GM12878 (cell line): ENCODE results near the gene PDCD10. TPM values are rescaled to one million over a fixed set of nuclear protein-coding genes. Genes with fewer than 3 reads are reported as not detected.

Experiments
- HDAC2 ChIP-seq: fragments of 200-600 bp; sonication (generic); IDR thresholded peaks from 2 replicates; pipeline ENCODE4 v1.6.1; 2017
- NFYB ChIP-seq: IDR thresholded peaks from 2 replicates; pipeline ENCODE4 v1.6.1; 2011; ENCODE audit warnings: low read depth, mild to moderate bottlenecking, low read length, improper control_type of control experiment, moderate library complexity; ENCODE audit not compliant: insufficient read depth
- SUPT20H ChIP-seq: IDR thresholded peaks from 2 replicates; pipeline ENCODE4 v1.6.1; 2011; ENCODE audit warnings: low read depth, mild to moderate bottlenecking, low read length, moderate library complexity, borderline replicate concordance; ENCODE audit not compliant: control insufficient read depth
- SUZ12 ChIP-seq: fragments of 200-600 bp; sonication (generic); IDR thresholded peaks from one replicate; pipeline ENCODE4 v1.6.1; 2018; ENCODE audit warnings: antibody characterized with exemption, mild to moderate bottlenecking; ENCODE audit not compliant: unreplicated experiment
- TCF3 ChIP-seq: IDR thresholded peaks from 2 replicates; pipeline ENCODE4 v1.6.1; 2012; ENCODE audit warnings: low read depth, mild to moderate bottlenecking, low read length, borderline replicate concordance; ENCODE audit not compliant: insufficient read depth
- WRNIP1 ChIP-seq: IDR thresholded peaks from 2 replicates; pipeline ENCODE4 v1.6.1; 2011; ENCODE audit warnings: low read depth, low read length, improper control_type of control experiment, borderline replicate concordance
- polyA plus RNA-seq, 11 experiments: library from polyadenylated mRNA; depleted of rRNA in 4 of 11; unstranded in 6 of 11; stranded (reverse) in 5 of 11; fragments of >200 nt; fragmentation: Nextera tagmentation in 4 of 11; fragmentation: Illumina TruSeq in 1 of 11; extraction: Ambion mirVana in 4 of 11; extraction: Trizol in 1 of 11; gene quantifications; 1 replicate in 1 of 11; 2 replicates in 10 of 11; pipeline versions ENCODE4 v1.2.1 to v1.2.3, GENCODE V29; 2011 to 2016; ENCODE audit warnings: inconsistent platforms in 2 of 11, missing spikeins in 2 of 11, low read depth in 1 of 11
- total RNA-seq, 4 experiments: library from RNA; depleted of rRNA in 3 of 4; stranded (reverse); fragments of >200 nt in 3 of 4; fragmentation: Illumina TruSeq in 1 of 4; extraction: Trizol in 1 of 4; gene quantifications; 2 replicates each; pipeline versions ENCODE4 v1.2.1 to v1.2.3, GENCODE V29; 2013 to 2021
- TF ChIP-seq, protein P1 (sequence below), 3 experiments: IDR thresholded peaks in 2 of 3; conservative IDR thresholded peaks in 1 of 3; 2 replicates each; pipeline ENCODE4 v1.5.1; 2011; ENCODE audit warnings: low read depth in 3 of 3, low read length in 3 of 3, mild to moderate bottlenecking in 3 of 3, control low read depth in 2 of 3, moderate library complexity in 2 of 3, inconsistent platforms in 1 of 3, mixed read lengths in 1 of 3; ENCODE audit not compliant: control insufficient read depth in 2 of 3, insufficient read depth in 1 of 3; ENCODE audit errors: extremely low read depth in 1 of 3
- TF ChIP-seq, protein P2 (sequence below): fragments of 450-650 bp; IDR thresholded peaks from 2 replicates; pipeline ENCODE4 v1.6.1; 2017; ENCODE audit warnings: mild to moderate bottlenecking, low read depth, inconsistent platforms; ENCODE audit not compliant: poor library complexity, severe bottlenecking
- TF ChIP-seq, protein P3 (sequence below): IDR thresholded peaks from 2 replicates; pipeline ENCODE4 v1.6.1; 2012; ENCODE audit warnings: improper control_type of control experiment, low read depth, low read length; ENCODE audit not compliant: insufficient replicate concordance
- TF ChIP-seq, protein P4 (sequence below): fragments of 150-350 bp; IDR thresholded peaks from 2 replicates; pipeline ENCODE4 v1.6.1; 2014; ENCODE audit warnings: mild to moderate bottlenecking, low read depth, low read length
- TF ChIP-seq, protein P5 (sequence below): fragments of 450-650 bp; formaldehyde crosslinking; IDR thresholded peaks from 2 replicates; pipeline ENCODE4 v1.5.0; 2022; ENCODE audit warnings: mild to moderate bottlenecking, missing genetic modification characterization
- TF ChIP-seq, protein P6 (sequence below): IDR thresholded peaks from 2 replicates; pipeline ENCODE4 v1.6.1; 2011; ENCODE audit warnings: borderline replicate concordance, low read depth, mild to moderate bottlenecking, moderate library complexity, low read length; ENCODE audit not compliant: insufficient read depth, poor library complexity, severe bottlenecking

PDCD10 gene
- total and polyA plus RNA-seq, 10 of the 15 experiments (the other 5 are each of a cell fraction or from before 2014, with no cell fraction given): 64.1 to 247 (median 125) TPM

DNA sequence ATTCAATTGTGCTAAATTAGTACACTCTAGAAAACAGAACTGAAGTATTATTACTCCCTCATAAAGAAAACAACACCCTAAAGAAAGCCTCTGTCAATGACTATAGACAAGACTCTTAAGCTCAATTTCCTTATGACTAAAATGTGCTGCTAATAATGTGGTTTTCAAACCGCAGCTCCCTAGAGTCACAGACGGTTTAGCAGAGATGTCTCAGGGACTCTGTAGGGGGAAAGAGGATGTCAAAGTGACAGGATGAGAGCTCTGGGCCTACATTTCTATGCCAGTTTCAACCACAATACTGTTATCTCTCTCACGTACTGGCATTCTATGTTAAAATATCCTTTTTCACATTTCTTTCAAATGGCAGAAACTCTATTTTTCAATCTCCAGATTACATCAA is 43.3 kb downstream of the PDCD10 start (continued):
- TF ChIP-seq, protein P1, sequence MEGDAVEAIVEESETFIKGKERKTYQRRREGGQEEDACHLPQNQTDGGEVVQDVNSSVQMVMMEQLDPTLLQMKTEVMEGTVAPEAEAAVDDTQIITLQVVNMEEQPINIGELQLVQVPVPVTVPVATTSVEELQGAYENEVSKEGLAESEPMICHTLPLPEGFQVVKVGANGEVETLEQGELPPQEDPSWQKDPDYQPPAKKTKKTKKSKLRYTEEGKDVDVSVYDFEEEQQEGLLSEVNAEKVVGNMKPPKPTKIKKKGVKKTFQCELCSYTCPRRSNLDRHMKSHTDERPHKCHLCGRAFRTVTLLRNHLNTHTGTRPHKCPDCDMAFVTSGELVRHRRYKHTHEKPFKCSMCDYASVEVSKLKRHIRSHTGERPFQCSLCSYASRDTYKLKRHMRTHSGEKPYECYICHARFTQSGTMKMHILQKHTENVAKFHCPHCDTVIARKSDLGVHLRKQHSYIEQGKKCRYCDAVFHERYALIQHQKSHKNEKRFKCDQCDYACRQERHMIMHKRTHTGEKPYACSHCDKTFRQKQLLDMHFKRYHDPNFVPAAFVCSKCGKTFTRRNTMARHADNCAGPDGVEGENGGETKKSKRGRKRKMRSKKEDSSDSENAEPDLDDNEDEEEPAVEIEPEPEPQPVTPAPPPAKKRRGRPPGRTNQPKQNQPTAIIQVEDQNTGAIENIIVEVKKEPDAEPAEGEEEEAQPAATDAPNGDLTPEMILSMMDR (IDR thresholded peaks at IDR 0.05 in 2 of 3, conservative IDR thresholded peaks at IDR 0.05 in 1 of 3; ENCODE audit: control insufficient read depth in 2 of 3, extremely low read depth in 1 of 3, insufficient read depth in 1 of 3, low read depth in 3 of 3, low read length in 3 of 3): no peak
- TF ChIP-seq HDAC2 (no peak), SUZ12 (no peak), NFYB (no peak), SUPT20H (no peak), WRNIP1 (no peak), TCF3 (no peak)
- TF ChIP-seq, protein P2, sequence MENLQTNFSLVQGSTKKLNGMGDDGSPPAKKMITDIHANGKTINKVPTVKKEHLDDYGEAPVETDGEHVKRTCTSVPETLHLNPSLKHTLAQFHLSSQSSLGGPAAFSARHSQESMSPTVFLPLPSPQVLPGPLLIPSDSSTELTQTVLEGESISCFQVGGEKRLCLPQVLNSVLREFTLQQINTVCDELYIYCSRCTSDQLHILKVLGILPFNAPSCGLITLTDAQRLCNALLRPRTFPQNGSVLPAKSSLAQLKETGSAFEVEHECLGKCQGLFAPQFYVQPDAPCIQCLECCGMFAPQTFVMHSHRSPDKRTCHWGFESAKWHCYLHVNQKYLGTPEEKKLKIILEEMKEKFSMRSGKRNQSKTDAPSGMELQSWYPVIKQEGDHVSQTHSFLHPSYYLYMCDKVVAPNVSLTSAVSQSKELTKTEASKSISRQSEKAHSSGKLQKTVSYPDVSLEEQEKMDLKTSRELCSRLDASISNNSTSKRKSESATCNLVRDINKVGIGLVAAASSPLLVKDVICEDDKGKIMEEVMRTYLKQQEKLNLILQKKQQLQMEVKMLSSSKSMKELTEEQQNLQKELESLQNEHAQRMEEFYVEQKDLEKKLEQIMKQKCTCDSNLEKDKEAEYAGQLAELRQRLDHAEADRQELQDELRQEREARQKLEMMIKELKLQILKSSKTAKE: peak; percentile 91
- TF ChIP-seq, protein P3, sequence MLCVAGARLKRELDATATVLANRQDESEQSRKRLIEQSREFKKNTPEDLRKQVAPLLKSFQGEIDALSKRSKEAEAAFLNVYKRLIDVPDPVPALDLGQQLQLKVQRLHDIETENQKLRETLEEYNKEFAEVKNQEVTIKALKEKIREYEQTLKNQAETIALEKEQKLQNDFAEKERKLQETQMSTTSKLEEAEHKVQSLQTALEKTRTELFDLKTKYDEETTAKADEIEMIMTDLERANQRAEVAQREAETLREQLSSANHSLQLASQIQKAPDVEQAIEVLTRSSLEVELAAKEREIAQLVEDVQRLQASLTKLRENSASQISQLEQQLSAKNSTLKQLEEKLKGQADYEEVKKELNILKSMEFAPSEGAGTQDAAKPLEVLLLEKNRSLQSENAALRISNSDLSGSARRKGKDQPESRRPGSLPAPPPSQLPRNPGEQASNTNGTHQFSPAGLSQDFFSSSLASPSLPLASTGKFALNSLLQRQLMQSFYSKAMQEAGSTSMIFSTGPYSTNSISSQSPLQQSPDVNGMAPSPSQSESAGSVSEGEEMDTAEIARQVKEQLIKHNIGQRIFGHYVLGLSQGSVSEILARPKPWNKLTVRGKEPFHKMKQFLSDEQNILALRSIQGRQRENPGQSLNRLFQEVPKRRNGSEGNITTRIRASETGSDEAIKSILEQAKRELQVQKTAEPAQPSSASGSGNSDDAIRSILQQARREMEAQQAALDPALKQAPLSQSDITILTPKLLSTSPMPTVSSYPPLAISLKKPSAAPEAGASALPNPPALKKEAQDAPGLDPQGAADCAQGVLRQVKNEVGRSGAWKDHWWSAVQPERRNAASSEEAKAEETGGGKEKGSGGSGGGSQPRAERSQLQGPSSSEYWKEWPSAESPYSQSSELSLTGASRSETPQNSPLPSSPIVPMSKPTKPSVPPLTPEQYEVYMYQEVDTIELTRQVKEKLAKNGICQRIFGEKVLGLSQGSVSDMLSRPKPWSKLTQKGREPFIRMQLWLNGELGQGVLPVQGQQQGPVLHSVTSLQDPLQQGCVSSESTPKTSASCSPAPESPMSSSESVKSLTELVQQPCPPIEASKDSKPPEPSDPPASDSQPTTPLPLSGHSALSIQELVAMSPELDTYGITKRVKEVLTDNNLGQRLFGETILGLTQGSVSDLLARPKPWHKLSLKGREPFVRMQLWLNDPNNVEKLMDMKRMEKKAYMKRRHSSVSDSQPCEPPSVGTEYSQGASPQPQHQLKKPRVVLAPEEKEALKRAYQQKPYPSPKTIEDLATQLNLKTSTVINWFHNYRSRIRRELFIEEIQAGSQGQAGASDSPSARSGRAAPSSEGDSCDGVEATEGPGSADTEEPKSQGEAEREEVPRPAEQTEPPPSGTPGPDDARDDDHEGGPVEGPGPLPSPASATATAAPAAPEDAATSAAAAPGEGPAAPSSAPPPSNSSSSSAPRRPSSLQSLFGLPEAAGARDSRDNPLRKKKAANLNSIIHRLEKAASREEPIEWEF: no peak
- TF ChIP-seq, protein P4, sequence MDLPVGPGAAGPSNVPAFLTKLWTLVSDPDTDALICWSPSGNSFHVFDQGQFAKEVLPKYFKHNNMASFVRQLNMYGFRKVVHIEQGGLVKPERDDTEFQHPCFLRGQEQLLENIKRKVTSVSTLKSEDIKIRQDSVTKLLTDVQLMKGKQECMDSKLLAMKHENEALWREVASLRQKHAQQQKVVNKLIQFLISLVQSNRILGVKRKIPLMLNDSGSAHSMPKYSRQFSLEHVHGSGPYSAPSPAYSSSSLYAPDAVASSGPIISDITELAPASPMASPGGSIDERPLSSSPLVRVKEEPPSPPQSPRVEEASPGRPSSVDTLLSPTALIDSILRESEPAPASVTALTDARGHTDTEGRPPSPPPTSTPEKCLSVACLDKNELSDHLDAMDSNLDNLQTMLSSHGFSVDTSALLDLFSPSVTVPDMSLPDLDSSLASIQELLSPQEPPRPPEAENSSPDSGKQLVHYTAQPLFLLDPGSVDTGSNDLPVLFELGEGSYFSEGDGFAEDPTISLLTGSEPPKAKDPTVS: no peak
- TF ChIP-seq, protein P5, sequence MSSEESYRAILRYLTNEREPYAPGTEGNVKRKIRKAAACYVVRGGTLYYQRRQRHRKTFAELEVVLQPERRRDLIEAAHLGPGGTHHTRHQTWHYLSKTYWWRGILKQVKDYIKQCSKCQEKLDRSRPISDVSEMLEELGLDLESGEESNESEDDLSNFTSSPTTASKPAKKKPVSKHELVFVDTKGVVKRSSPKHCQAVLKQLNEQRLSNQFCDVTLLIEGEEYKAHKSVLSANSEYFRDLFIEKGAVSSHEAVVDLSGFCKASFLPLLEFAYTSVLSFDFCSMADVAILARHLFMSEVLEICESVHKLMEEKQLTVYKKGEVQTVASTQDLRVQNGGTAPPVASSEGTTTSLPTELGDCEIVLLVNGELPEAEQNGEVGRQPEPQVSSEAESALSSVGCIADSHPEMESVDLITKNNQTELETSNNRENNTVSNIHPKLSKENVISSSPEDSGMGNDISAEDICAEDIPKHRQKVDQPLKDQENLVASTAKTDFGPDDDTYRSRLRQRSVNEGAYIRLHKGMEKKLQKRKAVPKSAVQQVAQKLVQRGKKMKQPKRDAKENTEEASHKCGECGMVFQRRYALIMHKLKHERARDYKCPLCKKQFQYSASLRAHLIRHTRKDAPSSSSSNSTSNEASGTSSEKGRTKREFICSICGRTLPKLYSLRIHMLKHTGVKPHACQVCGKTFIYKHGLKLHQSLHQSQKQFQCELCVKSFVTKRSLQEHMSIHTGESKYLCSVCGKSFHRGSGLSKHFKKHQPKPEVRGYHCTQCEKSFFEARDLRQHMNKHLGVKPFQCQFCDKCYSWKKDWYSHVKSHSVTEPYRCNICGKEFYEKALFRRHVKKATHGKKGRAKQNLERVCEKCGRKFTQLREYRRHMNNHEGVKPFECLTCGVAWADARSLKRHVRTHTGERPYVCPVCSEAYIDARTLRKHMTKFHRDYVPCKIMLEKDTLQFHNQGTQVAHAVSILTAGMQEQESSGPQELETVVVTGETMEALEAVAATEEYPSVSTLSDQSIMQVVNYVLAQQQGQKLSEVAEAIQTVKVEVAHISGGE: no peak
- TF ChIP-seq, protein P6, sequence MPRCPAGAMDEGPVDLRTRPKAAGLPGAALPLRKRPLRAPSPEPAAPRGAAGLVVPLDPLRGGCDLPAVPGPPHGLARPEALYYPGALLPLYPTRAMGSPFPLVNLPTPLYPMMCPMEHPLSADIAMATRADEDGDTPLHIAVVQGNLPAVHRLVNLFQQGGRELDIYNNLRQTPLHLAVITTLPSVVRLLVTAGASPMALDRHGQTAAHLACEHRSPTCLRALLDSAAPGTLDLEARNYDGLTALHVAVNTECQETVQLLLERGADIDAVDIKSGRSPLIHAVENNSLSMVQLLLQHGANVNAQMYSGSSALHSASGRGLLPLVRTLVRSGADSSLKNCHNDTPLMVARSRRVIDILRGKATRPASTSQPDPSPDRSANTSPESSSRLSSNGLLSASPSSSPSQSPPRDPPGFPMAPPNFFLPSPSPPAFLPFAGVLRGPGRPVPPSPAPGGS: peak; percentile 81
